Astrocyte of the cerebellum (primary cell): ENCODE results near the gene PDRG1.
"Not testable (repeated sequence)": the region's sequence is repeated elsewhere in the genome, so short reads cannot be mapped to it uniquely, and the experiment has no call there.

Experiments
- DNase-seq: peaks from one replicate; pipeline ENCODE4 v3.0.0-alpha.2; 2011; ENCODE audit warnings: low read depth
- H3K4me3 ChIP-seq: 2 replicates; pipeline ENCODE4 v1.5.1; 2011; ENCODE audit warnings: mild to moderate bottlenecking, low read depth, low read length, moderate library complexity
- CTCF ChIP-seq: IDR thresholded peaks from 2 replicates; pipeline ENCODE4 v1.5.1; 2012; ENCODE audit warnings: low read length, low read depth, moderate library complexity, mild to moderate bottlenecking; ENCODE audit errors: missing control alignments
- in situ Hi-C: cut with HindIII; loops from 2 replicates; pipeline ENCODE4 v1.10.0; 2017; ENCODE audit warnings: low sequenced_read_pairs

The PDRG1 gene

DNA sequence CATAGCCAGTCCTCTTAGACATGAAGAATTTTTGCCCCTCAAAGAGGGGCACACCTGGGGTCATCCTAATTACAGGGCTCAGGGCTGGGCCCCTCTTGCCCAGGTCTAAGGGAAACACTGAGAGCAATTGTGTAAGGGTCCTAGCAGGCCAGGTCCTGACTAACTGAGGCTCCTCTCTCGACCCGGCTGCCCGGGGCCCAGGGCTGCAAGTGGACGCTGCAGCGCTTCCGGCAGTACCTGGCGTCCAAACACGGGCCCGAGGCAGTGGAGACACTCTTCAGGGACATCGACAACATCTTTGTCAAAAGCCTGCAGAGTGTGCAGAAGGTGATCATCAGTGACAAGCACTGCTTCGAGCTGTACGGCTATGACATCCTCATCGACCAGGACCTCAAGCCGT lies 17.4 kb downstream of the PDRG1 start:
- no peak overlapping the region for H3K4me3 ChIP-seq
- in situ Hi-C loops = no loop called here
- no peak for DNase-seq
- TF ChIP-seq CTCF = no peak

DNA sequence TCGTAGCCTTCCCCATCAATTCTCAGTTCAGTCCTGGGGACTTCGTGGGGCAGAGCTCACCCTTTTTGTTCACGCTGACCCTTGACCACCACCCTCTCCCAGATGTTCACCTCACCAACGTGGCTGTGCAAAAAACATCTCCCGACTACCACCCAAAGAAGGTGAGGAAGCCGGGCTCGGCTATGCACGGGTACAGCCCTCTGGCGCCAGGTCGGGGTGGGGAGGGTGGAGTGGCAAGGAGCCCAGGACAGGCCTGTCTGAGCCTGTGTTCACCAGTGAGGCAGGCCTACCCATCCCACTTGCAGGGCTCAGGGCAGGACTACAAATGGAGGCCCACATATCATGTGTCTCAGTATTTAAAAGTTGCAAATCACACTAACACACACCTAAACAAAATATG lies 18.1 kb downstream of the PDRG1 start:
- no peak for TF ChIP-seq CTCF
- in situ Hi-C loops = no loop called here
- no peak overlapping the region for H3K4me3 ChIP-seq
- no peak for DNase-seq

DNA sequence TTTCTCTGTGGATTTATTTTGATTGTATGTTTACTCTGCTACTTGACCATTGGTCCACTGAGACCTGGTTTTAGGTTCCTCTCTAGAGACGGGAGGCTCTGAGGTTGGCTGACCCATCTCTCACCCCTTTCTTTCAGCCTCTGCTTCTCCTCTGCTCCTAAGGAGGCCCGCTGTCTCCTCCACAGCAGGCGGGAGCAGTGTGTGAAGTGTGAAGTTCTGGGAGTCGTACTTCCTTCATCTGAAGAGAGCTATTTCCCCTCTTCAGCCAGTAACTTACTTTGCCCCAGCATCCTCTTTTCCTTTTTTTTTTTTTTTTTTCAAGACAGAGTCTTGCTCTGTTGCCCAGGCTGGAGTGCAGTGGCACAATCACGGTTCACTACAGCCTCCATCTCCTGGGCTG lies 21.1 kb downstream of the PDRG1 start:
- TF ChIP-seq CTCF = no peak
- in situ Hi-C loops = no loop called here
- DNase-seq = no peak
- H3K4me3 ChIP-seq = no peak overlapping the region

DNA sequence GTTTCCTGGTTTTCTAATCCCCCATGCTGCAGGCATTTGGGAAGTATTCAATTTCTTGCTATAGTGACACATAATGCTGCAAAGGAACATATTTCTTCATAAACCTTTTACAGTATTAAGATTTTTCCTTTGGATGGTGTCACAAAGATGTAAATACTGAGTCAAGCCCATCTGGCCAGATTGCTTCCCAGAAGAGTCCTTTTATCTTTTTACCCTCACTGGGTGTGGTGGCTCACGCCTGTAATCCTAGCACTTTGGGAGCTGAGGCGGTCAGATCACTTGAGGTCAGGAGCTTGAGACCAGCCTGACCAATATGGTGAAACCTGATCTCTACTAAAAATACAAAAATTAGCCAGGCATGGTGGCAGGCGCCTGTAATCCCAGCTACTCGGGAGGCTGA lies 22.2 kb downstream of the PDRG1 start:
- H3K4me3 ChIP-seq, in situ Hi-C loops, DNase-seq: not testable (repeated sequence)

DNA sequence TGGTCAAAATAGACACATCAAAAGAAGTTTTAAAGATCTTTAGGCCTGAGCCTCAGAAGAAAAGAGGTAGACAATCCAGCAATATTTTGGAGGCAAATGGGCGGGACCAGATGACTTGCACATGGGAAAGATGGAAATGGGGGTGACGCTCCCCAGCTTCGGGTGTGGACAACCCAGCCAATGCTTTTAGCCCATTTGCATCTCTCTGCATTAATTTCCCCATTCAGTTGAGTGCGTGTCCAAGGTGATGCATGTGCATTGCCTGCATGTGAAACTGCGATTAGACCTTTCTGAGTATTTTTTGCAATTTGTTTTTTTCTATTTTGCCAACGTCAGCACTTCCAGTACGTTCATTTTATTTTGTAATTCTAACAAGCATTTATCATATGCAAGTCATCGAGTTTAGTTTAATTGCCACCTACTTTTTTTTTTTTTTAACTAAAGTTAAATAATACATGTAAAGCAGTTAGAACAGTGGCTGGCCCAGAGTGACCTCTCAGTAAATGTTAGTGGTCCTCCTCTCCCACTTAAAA lies 24.2 kb downstream of the PDRG1 start:
- DNase-seq = no peak
- H3K4me3 ChIP-seq = no peak overlapping the region
- in situ Hi-C loops = no loop called here
- TF ChIP-seq CTCF = no peak

DNA sequence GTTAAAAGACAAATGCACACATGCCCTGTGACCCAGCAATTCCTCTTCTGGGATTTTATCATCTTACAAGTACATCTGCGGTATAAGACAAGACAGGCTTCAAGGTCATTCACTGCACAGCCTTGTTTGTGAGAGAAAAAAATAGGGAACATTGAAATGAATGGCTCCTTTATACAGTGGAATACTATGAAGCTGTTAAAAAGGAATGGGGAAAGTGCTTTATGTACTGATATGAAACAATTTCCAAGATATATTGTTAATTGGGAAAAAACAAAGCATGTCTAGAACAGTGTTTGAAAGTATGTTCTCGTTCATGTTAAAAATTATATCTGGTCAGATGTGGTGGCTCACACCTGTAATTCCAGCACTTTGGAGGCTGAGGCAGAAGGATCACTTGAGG lies 25.4 kb downstream of the PDRG1 start:
- no peak overlapping the region for H3K4me3 ChIP-seq
- in situ Hi-C loops = no loop called here
- DNase-seq = no peak
- no peak for TF ChIP-seq CTCF

GRCh38 chr20:31925631-31926030 lies 26.2 kb downstream of the PDRG1 start:
- in situ Hi-C loops = no loop called here
- H3K4me3 ChIP-seq = no peak overlapping the region
- DNase-seq = no peak
- no peak for TF ChIP-seq CTCF
